ENCODE data around the gene NWD2. TPM values are rescaled to one million over a fixed set of nuclear protein-coding genes. Genes with fewer than 3 reads are reported as not detected.
"Not testable (repeated sequence)": the region's sequence is repeated elsewhere in the genome, so short reads cannot be mapped to it uniquely, and the experiment has no call there.

The NWD2 gene
- total and polyA plus RNA-seq, 12 donors, result under 0.01 to 0.91 (median 0.04) TPM; not detected in 4

DNA sequence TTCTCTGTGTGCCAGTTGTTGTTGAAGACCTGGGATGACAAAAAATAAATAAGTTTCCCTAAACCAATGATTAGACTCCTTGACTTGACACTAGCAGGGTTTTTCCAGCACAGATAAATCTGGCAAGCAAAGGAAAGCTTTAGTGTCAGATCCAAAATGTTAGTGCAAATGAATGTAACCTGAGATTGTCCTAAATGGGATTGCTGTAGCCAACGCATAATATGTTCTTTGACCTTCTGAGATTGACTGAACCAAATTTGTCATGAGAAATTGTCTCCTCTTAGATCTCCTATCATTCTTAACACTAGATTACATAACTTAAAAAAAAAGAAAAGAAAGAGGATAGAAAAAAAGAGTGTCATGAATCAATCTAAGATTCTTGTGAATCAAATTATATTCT lies 245.2 kb downstream of the NWD2 start:
- no peak for TF ChIP-seq POLR2A (IDR thresholded peaks at IDR 0.05)
- TF ChIP-seq, protein P1, sequence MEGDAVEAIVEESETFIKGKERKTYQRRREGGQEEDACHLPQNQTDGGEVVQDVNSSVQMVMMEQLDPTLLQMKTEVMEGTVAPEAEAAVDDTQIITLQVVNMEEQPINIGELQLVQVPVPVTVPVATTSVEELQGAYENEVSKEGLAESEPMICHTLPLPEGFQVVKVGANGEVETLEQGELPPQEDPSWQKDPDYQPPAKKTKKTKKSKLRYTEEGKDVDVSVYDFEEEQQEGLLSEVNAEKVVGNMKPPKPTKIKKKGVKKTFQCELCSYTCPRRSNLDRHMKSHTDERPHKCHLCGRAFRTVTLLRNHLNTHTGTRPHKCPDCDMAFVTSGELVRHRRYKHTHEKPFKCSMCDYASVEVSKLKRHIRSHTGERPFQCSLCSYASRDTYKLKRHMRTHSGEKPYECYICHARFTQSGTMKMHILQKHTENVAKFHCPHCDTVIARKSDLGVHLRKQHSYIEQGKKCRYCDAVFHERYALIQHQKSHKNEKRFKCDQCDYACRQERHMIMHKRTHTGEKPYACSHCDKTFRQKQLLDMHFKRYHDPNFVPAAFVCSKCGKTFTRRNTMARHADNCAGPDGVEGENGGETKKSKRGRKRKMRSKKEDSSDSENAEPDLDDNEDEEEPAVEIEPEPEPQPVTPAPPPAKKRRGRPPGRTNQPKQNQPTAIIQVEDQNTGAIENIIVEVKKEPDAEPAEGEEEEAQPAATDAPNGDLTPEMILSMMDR (IDR thresholded peaks at IDR 0.05), result no peak
- Histone ChIP-seq H3K36me3 (replicated peaks in 1 of 2) (no peaks in the 10 kb centered on the region), H3K4me3 (no peak overlapping the region), H3K27ac (no peak overlapping the region), H3K4me1 (replicated peaks in 1 of 2) (no peaks in the 10 kb centered on the region), H3K27me3 (no peaks in the 10 kb centered on the region), H3K9me3 (replicated peaks in 1 of 3) (no peaks in the 10 kb centered on the region)
- 48 to 68% (median 57%) methylated on average over 1 of the region's 1 CpG for WGBS, 4 donors
- DNase-seq, result no peak
- intact Hi-C loops (cut with DNase I), result no loop called here

DNA sequence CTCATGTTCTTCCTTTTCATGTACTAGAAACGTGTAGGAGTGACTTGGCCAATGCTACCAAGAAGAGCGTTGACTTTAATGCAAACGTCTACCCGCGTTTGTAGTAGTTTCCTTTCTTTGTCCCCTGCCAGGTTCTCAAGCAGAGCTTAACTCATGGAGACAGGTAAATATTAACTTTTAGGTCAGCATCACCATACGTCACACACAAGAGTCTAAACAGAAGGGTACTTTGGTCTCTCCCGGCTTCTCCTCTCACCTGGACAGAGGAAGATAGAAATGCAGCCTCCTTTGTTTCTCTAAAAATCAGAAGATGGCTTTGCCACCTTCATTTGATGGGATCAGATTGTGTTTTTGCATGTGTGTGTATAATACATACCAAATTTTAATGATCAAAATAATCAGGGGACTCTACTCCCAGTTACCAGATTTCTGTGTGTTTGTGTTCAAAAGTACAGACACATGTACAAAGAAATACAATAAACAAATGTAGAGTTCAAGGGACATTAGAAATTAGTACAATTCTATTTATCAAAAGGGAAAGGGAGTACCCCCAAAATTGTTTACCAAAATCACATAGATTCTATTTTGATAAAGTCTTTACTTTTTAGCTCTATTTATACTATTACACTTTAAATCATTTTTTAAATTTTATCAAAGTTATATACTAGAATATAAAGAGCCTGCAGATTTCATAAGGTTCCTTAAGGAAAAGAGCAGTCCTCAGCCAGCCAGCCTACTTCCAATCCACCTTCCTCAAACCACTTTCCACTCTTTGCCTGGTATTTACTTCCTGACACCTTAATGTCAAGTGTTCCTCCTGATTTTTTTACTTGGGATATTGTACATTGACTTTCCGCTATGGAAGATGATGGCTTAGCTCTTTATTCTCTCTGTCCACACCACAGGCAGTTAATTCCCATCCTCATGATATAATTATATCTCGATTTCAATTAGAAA lies 246.1 kb downstream of the NWD2 start:
- 74 to 83% (median 76%) methylated on average over 9 of the region's 9 CpGs for WGBS, 4 donors
- no peak for DNase-seq
- no peak overlapping the region for H3K4me3 ChIP-seq
- H3K27me3 ChIP-seq, result no peaks in the 10 kb centered on the region
- H3K36me3 ChIP-seq (replicated peaks in 1 of 2), result no peaks in the 10 kb centered on the region
- no peak overlapping the region for H3K27ac ChIP-seq
- intact Hi-C loops (cut with DNase I), result no loop called here
- no peaks in the 10 kb centered on the region for H3K4me1 ChIP-seq (replicated peaks in 1 of 2)
- no peaks in the 10 kb centered on the region for H3K9me3 ChIP-seq (replicated peaks in 1 of 3)
- TF ChIP-seq, protein P1 (IDR thresholded peaks at IDR 0.05), result no peak
- TF ChIP-seq POLR2A (IDR thresholded peaks at IDR 0.05), result no peak

DNA sequence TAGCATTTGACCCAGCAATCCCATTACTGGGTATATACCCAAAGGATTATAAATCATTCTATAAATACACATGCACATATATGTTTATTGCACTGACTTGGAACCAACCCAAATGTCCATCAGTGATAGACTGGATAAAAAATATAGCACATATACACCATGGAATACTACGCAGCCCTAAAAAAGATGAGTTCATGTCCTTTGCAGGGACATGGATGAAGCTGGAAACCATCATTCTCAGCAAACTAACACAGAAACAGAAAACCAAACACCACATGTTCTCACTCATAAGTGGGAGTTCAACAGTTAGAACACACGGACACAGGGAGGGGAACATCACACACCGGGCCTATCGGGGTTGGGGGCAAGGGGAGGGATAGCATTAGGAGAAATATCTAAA lies 250.8 kb downstream of the NWD2 start:
- DNase-seq; H3K4me1 ChIP-seq (replicated peaks in 1 of 2); H3K27me3 ChIP-seq; H3K27ac ChIP-seq; intact Hi-C loops (cut with DNase I); H3K36me3 ChIP-seq (replicated peaks in 1 of 2); H3K4me3 ChIP-seq; H3K9me3 ChIP-seq (replicated peaks in 1 of 3): not testable (repeated sequence)
- 92 to 98% (median 94%) methylated on average over 4 of the region's 4 CpGs for WGBS, 4 donors

Small RNAs within 50 kb of the gene (microRNA-seq; reads per million reads assigned to microRNA genes)
- gene MIR4801, result 0 reads per million in 3 donors

Small RNAs within 50 kb of the gene (small RNA-seq; reads per million reads assigned to genes)
- 0 reads per million in 2 donors for gene MIR4801

Data from adrenal gland (tissue), 12 donors.